Left renal cortex interstitium (tissue), 4 donors: ENCODE measurements around the gene CXCL1. TPM values are rescaled to one million over a fixed set of nuclear protein-coding genes. Genes with fewer than 3 reads are reported as not detected.

Experiments used
- DNase-seq, 4 donors: peaks; one replicate each; pipeline ENCODE4 v3.0.0-alpha.2; 2013; ENCODE audit warnings: low read depth in 4 of 4, low spot score in 2 of 4, missing footprints in 1 of 4
- polyA plus RNA-seq, 4 donors: library from polyadenylated mRNA; unstranded; fragments of 120-200 nt; gene quantifications; one replicate each; pipeline ENCODE4 v1.2.1, GENCODE V29; 2013; ENCODE audit not compliant: insufficient read length in 4 of 4

The CXCL1 gene
- polyA plus RNA-seq, 4 donors, result 0.25 to 0.65 (median 0.36) TPM

DNA sequence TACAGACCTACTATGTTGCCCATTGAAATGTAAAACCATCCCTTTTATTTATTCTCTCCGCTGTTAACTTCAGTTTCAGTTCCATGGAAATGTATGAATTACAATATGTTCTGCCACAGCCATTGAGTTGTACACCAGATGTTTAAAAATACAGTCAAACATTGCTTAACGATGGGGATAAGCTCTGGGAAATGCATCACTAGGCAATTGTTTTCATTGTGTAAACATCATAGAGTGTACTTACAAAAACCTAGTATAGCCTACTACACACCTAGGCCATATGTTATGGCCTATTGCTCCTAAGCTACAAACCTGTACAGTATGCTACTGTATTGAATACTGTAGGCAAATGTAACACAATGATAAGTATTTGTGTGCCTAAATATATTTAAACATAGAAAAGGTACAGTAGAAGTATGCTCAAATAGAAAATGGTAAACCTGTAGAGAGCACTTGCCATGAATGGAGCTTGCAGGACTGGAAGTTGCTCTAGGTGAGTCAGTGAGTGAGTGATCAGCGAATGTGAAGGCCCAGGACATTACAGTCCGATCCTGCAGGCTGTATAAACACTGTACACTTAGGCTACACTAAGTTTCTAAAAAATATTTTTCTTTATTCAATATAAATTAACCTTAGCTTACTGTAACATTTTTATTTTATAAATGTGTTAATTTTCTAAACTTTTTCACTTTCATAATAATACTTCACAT, 18.8 kb upstream of the CXCL1 start:
- no peak for DNase-seq

DNA sequence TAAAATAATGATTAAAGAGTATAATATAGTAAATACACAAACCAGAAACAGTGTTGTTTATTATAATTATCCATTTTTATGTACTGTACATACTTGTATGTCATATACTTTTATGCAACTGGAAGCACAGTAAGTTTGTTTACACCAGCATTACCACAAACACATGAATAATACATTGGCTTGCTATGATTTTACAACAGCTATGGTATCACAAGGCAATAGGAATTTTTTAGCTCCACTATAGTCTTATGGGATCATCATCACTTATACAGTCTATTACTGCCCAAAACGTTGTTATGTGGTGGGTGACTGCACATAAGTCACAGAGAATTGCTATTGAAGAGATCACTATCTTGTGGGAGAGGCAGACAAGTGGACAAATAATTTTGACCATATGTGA, 17.9 kb upstream of the CXCL1 start:
- no peak for DNase-seq

DNA sequence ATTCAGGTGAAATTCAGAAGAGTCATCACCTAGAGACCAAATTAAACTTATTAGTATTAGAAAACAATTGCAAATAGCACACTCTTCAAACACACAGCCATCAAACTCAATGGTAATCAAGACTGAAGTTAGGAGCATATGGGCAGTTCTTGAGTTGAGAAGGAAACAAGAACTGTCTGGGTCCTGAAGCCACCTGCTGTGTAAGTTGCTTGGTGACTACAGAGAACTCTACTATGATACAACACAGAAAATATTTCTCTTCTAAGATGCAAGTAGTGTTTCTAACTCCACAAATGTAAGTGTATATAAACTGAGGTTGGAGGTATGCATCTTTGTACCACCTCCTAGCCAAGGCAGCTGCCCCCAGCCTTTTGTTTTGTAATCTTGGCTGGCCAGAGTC, 16.4 kb upstream of the CXCL1 start:
- DNase-seq, result no peak

DNA sequence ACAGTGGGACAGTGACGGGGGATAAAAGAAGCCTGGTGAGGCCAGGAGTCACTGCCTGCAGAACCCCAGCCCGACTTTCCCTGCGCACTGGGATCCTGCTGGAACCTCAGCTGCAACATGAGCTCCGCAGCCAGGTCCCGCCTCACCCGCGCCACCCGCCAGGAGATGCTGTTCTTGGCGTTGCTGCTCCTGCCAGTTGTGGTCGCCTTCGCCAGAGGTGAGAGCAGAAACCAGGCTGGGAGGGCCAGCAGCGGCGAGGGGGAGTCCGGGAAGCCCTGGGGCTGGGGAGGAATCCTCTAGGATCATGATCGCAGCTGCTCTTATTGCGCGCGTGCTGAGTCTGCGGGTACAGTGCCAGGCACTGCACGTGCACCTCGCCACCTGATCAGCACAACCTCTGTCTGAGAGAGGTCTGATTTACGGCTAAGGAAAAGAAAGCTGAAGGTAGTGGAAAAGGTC, 15.9 kb upstream of the CXCL1 start, which contains the start of gene PF4V1:
Gene PF4V1, plus strand, starts transcription at position 51 of the 459 bp plus-strand sequence. Its CDS starts 67 bp downstream, at position 118.
- DNase-seq, result no peak

DNA sequence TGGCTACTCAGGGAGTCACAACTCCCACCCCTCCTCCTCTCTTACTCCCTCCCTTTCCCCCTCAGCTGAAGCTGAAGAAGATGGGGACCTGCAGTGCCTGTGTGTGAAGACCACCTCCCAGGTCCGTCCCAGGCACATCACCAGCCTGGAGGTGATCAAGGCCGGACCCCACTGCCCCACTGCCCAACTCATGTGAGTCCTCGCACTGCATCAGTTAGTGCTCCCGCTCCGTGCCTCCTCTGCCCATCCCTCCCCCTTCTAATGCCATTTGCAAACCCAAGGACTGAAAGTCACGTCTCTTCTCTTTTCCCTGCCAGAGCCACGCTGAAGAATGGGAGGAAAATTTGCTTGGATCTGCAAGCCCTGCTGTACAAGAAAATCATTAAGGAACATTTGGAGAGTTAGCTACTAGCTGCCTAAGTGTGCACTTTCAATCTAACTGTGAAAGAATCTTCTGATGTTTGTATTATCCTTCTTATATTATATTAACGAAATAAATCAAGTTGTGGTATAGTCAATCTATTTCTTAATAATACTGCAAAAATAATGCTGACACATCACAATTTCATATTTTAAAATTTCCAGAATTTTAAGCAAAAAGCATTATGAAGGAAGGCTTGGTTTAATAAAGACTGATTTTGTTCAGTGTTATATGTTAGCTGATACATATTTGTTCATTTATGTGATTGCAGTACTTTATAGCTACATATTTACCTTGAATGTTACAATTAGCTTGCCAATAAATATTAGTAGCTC, 15.3 kb upstream of the CXCL1 start:
- DNase-seq, result no peak

DNA sequence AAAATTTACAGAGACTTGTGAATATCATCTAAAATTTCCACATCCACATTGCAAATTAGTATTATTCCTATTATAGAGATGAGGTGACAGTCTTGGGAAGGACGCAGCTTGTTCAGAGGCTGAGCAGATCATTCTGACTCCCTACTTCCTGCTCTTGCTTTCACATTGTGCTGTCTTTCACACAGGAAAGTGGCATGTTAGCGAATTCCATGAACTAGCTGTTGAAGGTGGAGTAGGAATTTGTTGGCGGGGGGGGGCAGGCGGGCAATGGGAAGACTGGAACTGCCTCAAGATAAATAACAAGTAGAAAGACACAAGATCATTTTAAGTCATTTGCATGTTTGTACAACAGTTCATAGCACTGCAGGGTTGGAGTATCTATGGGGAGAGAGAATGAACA, 13.8 kb upstream of the CXCL1 start:
- DNase-seq, result no peak

DNA sequence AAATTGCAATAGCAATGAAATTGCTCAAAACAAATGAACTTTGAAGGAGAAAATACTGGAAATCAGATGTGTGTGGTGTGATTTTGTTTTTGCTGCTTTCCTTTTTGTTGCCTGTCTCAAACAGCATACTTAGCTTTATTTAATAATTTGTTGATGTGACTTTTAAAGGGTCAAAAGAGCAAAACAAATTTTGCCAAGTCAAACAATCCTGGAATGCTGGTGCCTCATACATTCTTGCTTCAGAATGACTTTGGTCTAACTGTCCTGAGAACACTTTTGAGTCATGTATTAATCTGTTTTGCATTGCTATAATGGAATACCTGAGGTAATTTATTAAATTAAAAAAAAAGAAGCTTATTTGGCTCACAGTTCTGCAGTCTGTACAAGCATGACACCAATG, 12.7 kb upstream of the CXCL1 start:
- DNase-seq, result no peak

DNA sequence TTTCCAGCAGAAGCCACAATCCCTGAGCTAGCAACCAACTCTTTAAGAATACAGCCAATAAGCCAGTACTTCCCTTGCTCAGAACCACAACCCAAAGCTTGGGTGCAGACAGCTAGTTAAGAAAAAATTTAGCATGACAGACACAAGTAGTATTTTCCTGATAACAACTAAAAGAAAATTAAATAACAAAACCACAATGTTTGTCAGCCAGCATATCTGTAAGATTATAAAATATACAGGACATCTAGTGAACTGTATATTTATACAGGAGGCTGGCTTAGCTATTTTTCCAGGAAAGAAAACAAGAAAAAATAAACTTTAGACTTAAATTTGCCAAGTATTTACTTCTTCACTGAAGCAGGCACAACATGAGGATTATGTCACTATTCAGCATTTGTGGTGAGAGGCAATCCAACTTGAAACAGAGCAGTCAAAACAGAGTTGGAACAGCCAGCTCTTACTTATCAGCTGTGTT, 9.5 kb upstream of the CXCL1 start:
- DNase-seq, result peak in 1 of 4 donors; percentile 19

DNA sequence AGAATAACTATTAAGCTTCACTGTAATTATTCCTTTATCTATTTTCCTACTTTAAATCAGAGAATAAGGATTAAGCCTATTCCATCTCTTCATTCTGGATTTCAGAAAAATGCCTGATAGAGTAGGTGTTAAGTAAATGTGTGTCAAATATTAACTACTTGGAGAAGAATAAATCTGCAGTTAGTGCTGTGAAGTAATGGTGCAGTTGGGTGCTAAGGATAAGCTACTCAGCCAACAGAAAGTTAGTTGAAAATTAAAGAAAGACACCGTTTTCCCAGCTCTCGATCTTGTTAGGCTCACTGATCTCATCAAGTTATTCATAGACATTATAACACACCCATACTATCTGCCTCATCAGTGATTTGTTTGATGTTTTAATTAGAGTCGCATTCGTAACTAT, 9.0 kb upstream of the CXCL1 start:
- no peak for DNase-seq

DNA sequence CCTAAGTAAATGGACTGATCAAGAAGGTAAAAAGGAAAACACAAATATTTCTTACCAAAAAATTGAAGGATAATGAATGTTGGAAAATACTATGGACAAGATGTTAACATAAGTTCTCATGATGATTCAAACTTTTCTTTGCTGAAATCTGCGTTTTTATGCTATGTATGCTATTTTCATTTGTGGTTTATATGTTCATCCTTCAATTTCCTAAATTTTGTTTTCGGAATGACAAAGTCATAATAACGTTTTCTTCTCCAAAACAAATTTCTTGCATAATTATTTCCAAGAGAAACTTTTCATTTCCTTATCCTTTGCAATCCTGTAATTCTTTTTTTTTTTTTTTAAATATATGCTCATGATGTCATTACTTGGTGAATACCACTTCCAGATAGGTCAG, 8.3 kb upstream of the CXCL1 start:
- DNase-seq, result no peak

DNA sequence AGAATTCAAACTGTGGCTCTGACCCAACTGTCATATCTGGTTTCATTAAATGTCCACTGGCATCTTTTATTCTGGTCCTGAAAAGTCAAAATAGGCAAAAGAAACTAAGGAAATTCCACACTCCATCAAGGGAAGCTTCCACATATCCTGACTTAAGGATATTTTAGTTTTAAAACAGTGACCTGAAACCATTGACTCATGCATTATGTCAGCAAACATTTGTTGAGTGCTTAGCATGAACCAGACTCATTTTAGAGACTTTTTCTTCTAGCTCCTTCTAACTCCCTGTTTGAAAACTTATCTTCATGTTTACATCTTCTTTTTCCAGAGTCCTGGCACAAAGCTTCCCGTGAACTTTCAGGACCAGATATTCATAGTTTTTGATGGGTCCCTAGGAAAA, 6.9 kb upstream of the CXCL1 start:
- DNase-seq, result no peak

DNA sequence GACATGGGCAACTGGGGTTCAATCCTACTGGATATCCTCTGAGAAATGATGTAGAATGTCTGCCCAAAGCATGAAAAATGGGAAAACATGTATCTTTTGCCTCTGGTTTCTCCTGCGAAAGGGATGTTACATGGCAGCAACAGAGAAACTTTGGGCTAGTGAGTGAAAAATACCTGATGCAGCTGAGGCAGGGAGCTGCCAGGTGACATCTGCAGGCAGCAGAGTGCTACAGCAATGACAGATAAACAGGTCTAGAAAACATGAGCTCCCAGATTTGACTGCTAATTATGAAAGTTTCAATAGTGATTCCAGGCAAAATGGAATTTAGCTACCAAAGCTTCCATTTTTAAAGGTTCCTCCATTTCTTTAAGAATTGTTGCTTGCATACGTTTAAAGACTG, 4.8 kb upstream of the CXCL1 start:
- DNase-seq, result no peak

DNA sequence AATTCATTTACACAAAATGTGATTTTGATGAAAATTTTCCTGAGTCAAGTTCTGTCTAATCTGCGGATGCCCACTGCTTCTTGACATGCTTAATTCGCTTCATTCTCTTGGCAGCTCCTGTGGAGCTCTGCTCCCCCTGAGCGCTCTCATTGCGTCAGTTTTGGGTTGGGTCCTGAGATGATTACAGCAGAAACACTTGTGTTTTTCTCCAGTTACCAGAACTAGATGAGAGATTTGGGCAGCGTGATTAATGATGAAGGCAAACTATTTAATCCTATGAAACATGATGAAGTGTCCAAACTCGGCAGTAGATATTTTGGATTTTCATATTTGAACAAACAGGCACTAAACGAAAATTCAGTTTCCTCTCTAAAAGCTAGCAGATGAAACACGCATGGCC, 4.2 kb upstream of the CXCL1 start:
- DNase-seq, result no peak

DNA sequence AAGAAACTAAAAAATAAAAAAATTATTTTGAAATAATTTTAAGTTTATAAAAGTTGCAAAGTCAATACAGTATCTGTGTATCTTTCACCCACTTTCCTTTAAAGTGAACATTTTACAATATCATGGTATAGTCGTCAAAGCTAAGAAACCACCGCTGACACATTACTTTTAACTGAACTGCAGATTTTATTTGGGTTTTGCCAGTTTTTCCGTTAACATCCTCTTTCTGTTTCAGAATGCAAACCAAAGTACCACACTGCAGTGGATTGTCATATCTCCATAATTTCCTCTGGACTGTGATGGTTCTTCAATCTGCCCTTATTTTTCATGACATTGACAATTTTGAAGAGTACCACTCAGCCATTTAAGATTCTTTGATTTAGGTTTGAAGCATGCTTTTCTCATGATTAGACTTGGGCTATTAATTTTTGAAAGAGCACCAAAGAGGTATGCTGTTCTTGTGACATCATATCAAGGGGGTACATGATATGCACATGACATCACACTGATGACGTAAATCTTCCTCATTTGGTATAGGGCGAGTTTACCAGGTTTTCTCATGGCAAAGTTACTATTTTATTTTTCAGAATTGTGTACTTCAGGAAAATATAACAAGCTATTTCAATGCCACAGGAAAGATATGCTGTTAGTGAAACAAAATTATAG, 3.6 kb upstream of the CXCL1 start:
- DNase-seq, result no peak

DNA sequence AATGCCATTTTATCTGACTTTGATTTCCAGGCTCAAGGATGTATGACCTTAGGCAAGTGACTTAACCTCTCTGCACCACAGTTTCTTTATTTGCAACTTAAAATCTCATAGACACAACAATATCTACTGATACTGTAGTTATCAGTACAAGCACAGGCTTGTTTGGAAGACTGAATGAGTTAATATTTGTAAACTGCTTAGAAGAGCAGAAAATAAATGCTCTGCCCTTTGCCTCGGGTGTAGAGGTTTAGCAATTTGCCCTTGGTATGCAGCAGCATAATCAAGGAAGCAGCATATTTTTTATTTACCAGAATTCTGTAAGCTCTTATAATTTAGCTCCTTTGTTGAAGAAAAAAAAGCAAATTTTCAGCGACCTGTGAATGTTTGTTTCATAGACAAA, 2.9 kb upstream of the CXCL1 start:
- no peak for DNase-seq

DNA sequence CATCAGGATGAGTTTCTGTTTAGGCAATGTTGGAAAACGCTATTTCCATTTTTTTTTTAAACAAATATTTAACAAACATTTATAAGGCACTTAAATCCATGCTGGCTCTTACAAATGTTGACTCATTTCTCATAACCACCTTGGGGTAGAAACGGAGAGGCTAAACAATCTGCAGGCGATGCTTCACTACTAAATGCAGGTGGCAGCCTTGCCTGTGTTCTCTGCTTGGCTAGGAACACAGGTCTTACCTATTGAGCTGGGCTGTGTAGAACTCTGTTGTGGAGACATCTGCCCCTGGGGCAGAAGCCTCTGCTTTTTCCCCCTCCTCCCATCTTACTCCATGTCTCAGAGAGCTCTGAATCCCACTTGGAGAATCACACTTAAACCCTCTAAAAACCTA, 1.4 kb upstream of the CXCL1 start:
- no peak for DNase-seq

DNA sequence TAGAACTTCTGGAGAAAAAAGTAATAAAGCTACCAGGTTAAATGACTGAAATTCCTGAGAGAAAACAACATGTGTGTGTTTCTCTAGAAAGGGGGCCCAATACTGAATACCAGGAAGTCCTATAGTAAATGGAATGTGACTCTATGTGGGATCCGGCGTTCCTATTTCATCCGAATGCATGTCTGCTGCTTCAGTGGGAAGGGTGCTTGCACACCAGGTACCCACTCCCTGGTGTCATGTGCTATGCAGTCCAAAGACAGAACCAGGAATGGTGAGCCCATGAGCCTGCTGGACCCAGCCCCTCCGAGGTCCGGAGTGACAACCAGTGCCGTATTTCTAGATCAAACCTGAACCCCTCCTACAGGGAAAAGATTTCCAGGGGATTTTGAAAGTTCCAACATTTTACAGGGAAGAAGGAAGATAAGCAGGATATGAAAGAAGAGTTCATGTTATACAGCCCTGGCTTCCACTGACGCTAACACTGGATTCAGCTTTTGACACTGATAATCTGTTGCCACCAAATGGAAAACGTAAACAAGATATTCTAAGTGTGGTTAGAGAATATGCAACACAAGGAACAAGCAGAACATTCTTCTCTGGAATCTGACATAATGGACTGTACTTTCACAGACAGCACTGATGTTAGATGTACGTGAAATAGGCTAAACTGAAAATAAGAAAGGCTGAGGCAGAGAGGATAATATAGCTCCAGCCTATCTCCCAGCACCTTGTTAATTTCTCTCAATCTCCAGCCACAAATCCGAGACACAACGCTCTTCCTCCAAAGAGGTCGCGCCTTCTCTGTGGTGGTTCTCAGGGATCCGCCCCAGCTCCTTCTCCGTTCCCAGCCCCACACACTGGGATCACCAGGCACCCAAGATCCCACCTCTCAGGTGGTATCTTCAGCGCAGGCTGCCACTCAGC, 725 bp upstream of the CXCL1 start:
- no peak for DNase-seq

DNA sequence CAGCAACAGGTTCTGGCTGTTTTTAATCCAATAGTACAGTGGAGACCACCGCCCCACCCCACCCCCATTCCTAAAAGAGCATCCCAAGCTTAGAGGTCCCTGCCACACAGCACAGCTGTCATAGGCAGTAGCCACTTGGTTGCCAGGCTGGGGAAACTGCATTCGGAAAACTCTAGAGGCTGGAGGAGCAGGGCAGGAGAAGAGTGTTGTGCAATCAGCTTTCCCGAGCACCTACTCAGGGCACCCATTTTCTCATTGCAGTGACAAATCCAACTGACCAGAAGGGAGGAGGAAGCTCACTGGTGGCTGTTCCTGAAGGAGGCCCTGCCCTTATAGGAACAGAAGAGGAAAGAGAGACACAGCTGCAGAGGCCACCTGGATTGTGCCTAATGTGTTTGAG, 1.1 kb downstream of the CXCL1 start:
- no peak for DNase-seq

DNA sequence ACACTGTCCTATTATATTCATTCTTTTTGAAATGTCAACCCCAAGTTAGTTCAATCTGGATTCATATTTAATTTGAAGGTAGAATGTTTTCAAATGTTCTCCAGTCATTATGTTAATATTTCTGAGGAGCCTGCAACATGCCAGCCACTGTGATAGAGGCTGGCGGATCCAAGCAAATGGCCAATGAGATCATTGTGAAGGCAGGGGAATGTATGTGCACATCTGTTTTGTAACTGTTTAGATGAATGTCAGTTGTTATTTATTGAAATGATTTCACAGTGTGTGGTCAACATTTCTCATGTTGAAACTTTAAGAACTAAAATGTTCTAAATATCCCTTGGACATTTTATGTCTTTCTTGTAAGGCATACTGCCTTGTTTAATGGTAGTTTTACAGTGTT, 1.6 kb downstream of the CXCL1 start:
- DNase-seq, result no peak

DNA sequence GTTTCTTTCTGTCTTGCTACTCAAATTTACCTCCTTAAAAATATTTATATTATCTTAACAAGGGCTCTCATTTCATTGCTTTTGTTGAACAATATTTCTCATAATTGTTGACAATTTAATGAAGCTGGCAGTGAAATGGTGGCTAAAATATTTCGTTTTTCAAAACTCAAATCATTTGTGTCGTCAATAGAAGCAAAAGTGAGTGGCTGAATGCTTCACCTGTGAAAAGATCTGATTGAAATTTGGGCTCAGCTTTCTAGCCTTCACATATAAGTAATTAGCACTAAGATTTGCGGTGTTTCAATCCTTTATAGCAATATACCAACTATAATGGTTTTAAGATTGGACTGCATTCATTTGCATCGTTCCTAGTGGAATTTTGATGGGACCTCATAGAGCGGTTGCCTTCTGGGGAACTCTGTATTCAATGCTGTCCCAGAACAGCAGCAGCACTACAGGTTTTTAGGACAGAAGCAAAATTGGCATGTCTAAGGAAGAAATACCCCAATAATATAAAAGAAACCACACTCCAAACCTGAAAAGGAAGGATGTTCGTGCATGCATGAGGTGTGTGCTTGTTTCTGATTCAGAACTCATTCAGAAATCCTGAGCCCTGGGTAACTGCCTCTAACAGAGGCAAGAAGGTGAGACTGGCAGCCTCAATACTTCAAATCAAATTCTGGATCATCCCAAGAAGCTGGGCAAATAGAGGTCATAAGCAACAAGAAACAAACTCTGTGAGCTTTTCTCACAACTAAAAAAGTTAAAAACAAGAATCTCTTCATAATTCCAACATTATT, 2.5 kb downstream of the CXCL1 start:
- no peak for DNase-seq
